H9 (cell line): ENCODE results near the gene AHI1. TPM values are rescaled to one million over a fixed set of nuclear protein-coding genes. Genes with fewer than 3 reads are reported as not detected.

Experiments
- DNase-seq: peaks from one replicate; pipeline ENCODE4 v3.0.0-alpha.2; 2017
- H2AFZ ChIP-seq: one replicate; pipeline ENCODE4 v1.6.1; 2013; ENCODE audit warnings: mild to moderate bottlenecking, low read length, control low read depth, moderate library complexity
- H2AK5ac ChIP-seq: 2 replicates; pipeline ENCODE4 v1.6.1; 2013; ENCODE audit warnings: low read length, control low read depth, mixed read lengths; ENCODE audit not compliant: insufficient read length
- H2BK120ac ChIP-seq: one replicate; pipeline ENCODE4 v1.6.1; 2013; ENCODE audit warnings: low read depth, mild to moderate bottlenecking, low read length, control low read depth, inconsistent platforms; ENCODE audit not compliant: poor library complexity, severe bottlenecking
- H2BK12ac ChIP-seq: 2 replicates; pipeline ENCODE4 v1.6.1; 2013; ENCODE audit warnings: low read length, control low read depth, mixed read lengths, low read depth; ENCODE audit not compliant: insufficient read length
- H2BK15ac ChIP-seq: 2 replicates; pipeline ENCODE4 v1.6.1; 2013; ENCODE audit warnings: low read depth, low read length, control low read depth
- H2BK20ac ChIP-seq: one replicate; pipeline ENCODE4 v1.6.1; 2013; ENCODE audit warnings: low read depth, mild to moderate bottlenecking, low read length, control low read depth, inconsistent platforms; ENCODE audit not compliant: poor library complexity, severe bottlenecking
- H2BK5ac ChIP-seq: 2 replicates; pipeline ENCODE4 v1.6.1; 2013; ENCODE audit warnings: low read length, control low read depth, mixed read lengths; ENCODE audit not compliant: insufficient read length
- H3K14ac ChIP-seq: 2 replicates; pipeline ENCODE4 v1.6.1; 2013; ENCODE audit warnings: low read length, control low read depth; ENCODE audit not compliant: insufficient read depth
- H3K18ac ChIP-seq: 2 replicates; pipeline ENCODE4 v1.6.1; 2013; ENCODE audit warnings: low read depth, mild to moderate bottlenecking, mixed read lengths, low read length, control low read depth; ENCODE audit not compliant: insufficient read length
- H3K23ac ChIP-seq: 2 replicates; pipeline ENCODE4 v1.6.1; 2013; ENCODE audit warnings: low read length, control low read depth, mixed read lengths, low read depth; ENCODE audit not compliant: insufficient read length
- H3K23me2 ChIP-seq: 2 replicates; pipeline ENCODE4 v1.6.1; 2013; ENCODE audit warnings: low read depth, mild to moderate bottlenecking, mixed read lengths, low read length, control low read depth; ENCODE audit not compliant: insufficient read length, poor library complexity, severe bottlenecking
- H3K27ac ChIP-seq: 2 replicates; pipeline ENCODE4 v1.5.1; 2013; ENCODE audit warnings: low read length, control low read depth, mixed read lengths, low read depth; ENCODE audit not compliant: insufficient read length
- H3K27me3 ChIP-seq: 2 replicates; pipeline ENCODE4 v1.6.1; 2013; ENCODE audit warnings: low read length, control low read depth, inconsistent platforms; ENCODE audit not compliant: insufficient read depth
- H3K4ac ChIP-seq: 2 replicates; pipeline ENCODE4 v1.6.1; 2013; ENCODE audit warnings: low read depth, mild to moderate bottlenecking, control low read depth, inconsistent platforms, low read length, moderate library complexity
- H3K4me1 ChIP-seq: 2 replicates; pipeline ENCODE4 v1.6.1; 2013; ENCODE audit warnings: low read length, control low read depth, inconsistent platforms; ENCODE audit not compliant: insufficient read depth
- H3K4me2 ChIP-seq: 2 replicates; pipeline ENCODE4 v1.6.1; 2013; ENCODE audit warnings: low read length, control low read depth, mixed read lengths; ENCODE audit not compliant: insufficient read length, insufficient read depth
- H3K56ac ChIP-seq: 2 replicates; pipeline ENCODE4 v1.6.1; 2013; ENCODE audit warnings: low read depth, mild to moderate bottlenecking, mixed read lengths, low read length, control low read depth; ENCODE audit not compliant: insufficient read length
- H3K79me1 ChIP-seq: 2 replicates; pipeline ENCODE4 v1.6.1; 2013; ENCODE audit warnings: low read depth, mild to moderate bottlenecking, moderate library complexity, low read length, control low read depth, inconsistent platforms; ENCODE audit not compliant: insufficient read depth, poor library complexity, severe bottlenecking
- H3K79me2 ChIP-seq: 2 replicates; pipeline ENCODE4 v1.6.1; 2013; ENCODE audit warnings: low read length, control low read depth, inconsistent platforms; ENCODE audit not compliant: insufficient read depth
- H3K9ac ChIP-seq: 2 replicates; pipeline ENCODE4 v1.6.1; 2013; ENCODE audit warnings: low read length, control low read depth, mixed read lengths; ENCODE audit not compliant: insufficient read length; ENCODE audit errors: extremely low read depth
- H3K9me3 ChIP-seq: one replicate; pipeline ENCODE4 v1.6.1; 2013; ENCODE audit warnings: low read depth, low read length, inconsistent platforms; ENCODE audit not compliant: control insufficient read depth
- H3T11ph ChIP-seq: one replicate; pipeline ENCODE4 v1.6.1; 2013; ENCODE audit warnings: mild to moderate bottlenecking, low read length, control low read depth, inconsistent platforms
- H4K20me1 ChIP-seq: one replicate; pipeline ENCODE4 v1.6.1; 2013; ENCODE audit not compliant: control insufficient read depth, insufficient read length, insufficient read depth
- H4K5ac ChIP-seq: 2 replicates; pipeline ENCODE4 v1.6.1; 2013; ENCODE audit warnings: low read depth, mild to moderate bottlenecking, mixed read lengths, low read length, control low read depth; ENCODE audit not compliant: insufficient read length
- H4K8ac ChIP-seq: replicated peaks from 2 replicates; pipeline ENCODE4 v1.6.1; 2013; ENCODE audit warnings: low read length, control low read depth, mixed read lengths, low read depth; ENCODE audit not compliant: insufficient read length
- H4K91ac ChIP-seq: 2 replicates; pipeline ENCODE4 v1.6.1; 2013; ENCODE audit warnings: low read depth, mild to moderate bottlenecking, moderate library complexity, mixed read lengths, low read length, control low read depth; ENCODE audit not compliant: insufficient read length
- H3K27ac Mint-ChIP-seq, 3 experiments: 2 replicates in 2 of 3; 3 replicates in 1 of 3; pipeline ENCODE4 v1.8.0; 2020 to 2021; ENCODE audit warnings: mixed read lengths in 3 of 3, mild to moderate bottlenecking in 1 of 3, moderate library complexity in 1 of 3
- H3K27me3 Mint-ChIP-seq: 2 replicates; pipeline ENCODE4 v1.8.0; 2021; ENCODE audit warnings: low read depth, mild to moderate bottlenecking, moderate library complexity, mixed read lengths
- H3K36me3 Mint-ChIP-seq, 3 experiments: 2 replicates in 2 of 3; 3 replicates in 1 of 3; pipeline ENCODE4 v1.8.0; 2020 to 2021; ENCODE audit warnings: low read depth in 3 of 3, mixed read lengths in 3 of 3; ENCODE audit not compliant: insufficient read depth in 1 of 3
- H3K4me1 Mint-ChIP-seq, 2 experiments: 2 replicates each; pipeline ENCODE4 v1.8.0; 2020; ENCODE audit warnings: mixed read lengths in 2 of 2
- H3K4me3 Mint-ChIP-seq, 2 experiments: 2 replicates in 1 of 2; 3 replicates in 1 of 2; pipeline ENCODE4 v1.8.0; 2020 to 2021; ENCODE audit warnings: mild to moderate bottlenecking in 2 of 2, mixed read lengths in 2 of 2, moderate library complexity in 1 of 2
- H3K9me3 Mint-ChIP-seq, 2 experiments: 2 replicates in 1 of 2; 3 replicates in 1 of 2; pipeline ENCODE4 v1.8.0; 2020; ENCODE audit warnings: mild to moderate bottlenecking in 2 of 2, mixed read lengths in 2 of 2, moderate library complexity in 1 of 2
- WGBS: extraction: QIAGEN DNeasy Blood & Tissue Kit; methylation state at CpG from one replicate; pipeline ENCODE4 v1.1.7; 2013; ENCODE audit warnings: missing lambda C conversion rate, low lambda C conversion rate, mixed read lengths; ENCODE audit not compliant: insufficient read length; ENCODE audit errors: extremely low coverage; 5-methylcytosine and 5-hydroxymethylcytosine counted together
- total RNA-seq: library from RNA; stranded (reverse); gene quantifications from 2 replicates; pipeline ENCODE4 v1.2.1, GENCODE V29; 2021
- TF ChIP-seq, protein P1 (sequence below): fragments of 200-600 bp; sonication (generic); conservative IDR thresholded peaks from 3 replicates; pipeline ENCODE4 v1.8.0; 2021; ENCODE audit warnings: antibody characterized with exemption, mild to moderate bottlenecking

Gene AHI1
- total RNA-seq, 1 experiment from 2014 or later, result 9.9 TPM

DNA sequence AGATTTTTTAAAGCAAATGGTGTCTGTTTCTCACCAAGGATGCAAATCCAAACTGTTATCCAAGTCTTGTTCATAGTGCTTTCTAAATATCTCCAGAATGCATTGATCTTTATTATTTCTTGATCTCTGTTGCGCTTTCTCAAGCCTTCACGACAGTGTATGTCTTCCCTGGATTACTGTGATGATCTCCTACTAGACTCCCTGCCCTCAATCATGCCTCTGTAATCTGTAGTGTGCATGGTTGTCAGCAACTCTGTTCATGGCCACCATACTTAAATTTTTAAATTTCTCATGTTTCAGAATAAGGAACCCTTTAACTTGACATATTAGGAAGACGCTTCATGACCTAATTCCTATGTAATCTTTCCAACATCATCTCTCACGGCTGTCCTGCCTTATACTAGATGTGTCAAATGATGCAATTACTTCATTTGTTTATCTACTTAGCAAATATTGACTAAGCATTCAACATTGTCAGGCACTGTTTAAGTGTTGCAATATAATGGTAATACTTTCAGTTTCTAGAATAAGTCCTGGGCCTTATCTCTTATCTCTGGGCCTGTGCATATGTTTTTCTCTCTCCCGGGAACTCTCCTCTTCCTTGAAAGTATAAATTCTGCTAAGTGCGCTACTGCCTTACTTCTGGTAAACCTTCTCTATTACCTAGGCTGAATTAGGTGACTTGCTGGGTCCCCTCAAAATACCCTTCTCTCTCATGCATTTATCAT lies 25.6 kb upstream of the AHI1 start:
- Histone ChIP-seq H3K56ac (no peak overlapping the region), H3K79me1 (no peaks in the 10 kb centered on the region), H3K23ac (no peak overlapping the region), H4K8ac (no peak overlapping the region), H2AK5ac (no peak overlapping the region), H3K9ac (no peak overlapping the region), H3K4ac (no peak overlapping the region), H2BK20ac (no peak overlapping the region), H3K23me2 (no peaks in the 10 kb centered on the region), H3K27me3 (no peaks in the 10 kb centered on the region), H4K91ac (no peak overlapping the region), H4K20me1 (no peaks in the 10 kb centered on the region), H3K14ac (no peak overlapping the region), H2AFZ (no peak overlapping the region), H2BK5ac (no peak overlapping the region), H3K4me2 (no peak overlapping the region), H3K79me2 (no peaks in the 10 kb centered on the region), H3T11ph (no peak overlapping the region), H3K27ac (no peak overlapping the region), H3K9me3 (no peaks in the 10 kb centered on the region), H2BK120ac (no peak overlapping the region), H2BK15ac (no peak overlapping the region), H2BK12ac (no peak overlapping the region), H3K4me1 (no peaks in the 10 kb centered on the region), H4K5ac (no peak overlapping the region), H3K18ac (no peak overlapping the region)
- Mint-ChIP-seq H3K4me3 (no peak overlapping the region), H3K9me3 (no peaks in the 10 kb centered on the region), H3K27ac (no peak overlapping the region), H3K4me1 (no peaks in the 10 kb centered on the region), H3K36me3 (no peaks in the 10 kb centered on the region), H3K27me3 (no peaks in the 10 kb centered on the region)
- DNase-seq, result no peak
- TF ChIP-seq, protein P1, sequence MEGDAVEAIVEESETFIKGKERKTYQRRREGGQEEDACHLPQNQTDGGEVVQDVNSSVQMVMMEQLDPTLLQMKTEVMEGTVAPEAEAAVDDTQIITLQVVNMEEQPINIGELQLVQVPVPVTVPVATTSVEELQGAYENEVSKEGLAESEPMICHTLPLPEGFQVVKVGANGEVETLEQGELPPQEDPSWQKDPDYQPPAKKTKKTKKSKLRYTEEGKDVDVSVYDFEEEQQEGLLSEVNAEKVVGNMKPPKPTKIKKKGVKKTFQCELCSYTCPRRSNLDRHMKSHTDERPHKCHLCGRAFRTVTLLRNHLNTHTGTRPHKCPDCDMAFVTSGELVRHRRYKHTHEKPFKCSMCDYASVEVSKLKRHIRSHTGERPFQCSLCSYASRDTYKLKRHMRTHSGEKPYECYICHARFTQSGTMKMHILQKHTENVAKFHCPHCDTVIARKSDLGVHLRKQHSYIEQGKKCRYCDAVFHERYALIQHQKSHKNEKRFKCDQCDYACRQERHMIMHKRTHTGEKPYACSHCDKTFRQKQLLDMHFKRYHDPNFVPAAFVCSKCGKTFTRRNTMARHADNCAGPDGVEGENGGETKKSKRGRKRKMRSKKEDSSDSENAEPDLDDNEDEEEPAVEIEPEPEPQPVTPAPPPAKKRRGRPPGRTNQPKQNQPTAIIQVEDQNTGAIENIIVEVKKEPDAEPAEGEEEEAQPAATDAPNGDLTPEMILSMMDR, result no peak
- WGBS, result no CpG with 5 or more reads among the region's 6 CpGs
